Suppressor macrophage (primary cell): ENCODE measurements around the gene C1QTNF1.

Source experiments
- DNase-seq, 4 experiments: peaks; one replicate each; pipeline ENCODE4 v3.0.0-alpha.2; 2020 to 2022

C1QTNF1 gene

DNA sequence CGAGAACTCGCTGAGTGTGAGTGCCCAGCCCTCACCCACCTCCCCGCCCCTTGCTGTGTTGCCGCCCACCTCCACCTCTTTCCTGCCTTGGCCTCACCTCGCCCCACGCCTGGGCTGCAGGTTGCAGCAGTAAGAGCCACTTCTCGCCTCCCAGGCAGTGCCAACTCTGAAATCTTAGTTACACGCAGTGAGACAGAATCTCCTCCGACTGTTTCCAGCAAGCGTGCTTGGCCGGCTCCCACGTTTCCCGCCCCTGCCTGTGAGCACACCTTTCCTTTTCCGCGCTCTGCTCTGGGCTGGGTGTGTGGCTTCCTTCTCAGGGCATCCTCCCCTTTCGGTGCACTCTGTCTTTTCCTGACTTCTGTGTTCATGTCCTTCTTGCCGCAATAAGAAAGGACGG is 56.4 kb downstream of the C1QTNF1 start:
- DNase-seq, result no peak

DNA sequence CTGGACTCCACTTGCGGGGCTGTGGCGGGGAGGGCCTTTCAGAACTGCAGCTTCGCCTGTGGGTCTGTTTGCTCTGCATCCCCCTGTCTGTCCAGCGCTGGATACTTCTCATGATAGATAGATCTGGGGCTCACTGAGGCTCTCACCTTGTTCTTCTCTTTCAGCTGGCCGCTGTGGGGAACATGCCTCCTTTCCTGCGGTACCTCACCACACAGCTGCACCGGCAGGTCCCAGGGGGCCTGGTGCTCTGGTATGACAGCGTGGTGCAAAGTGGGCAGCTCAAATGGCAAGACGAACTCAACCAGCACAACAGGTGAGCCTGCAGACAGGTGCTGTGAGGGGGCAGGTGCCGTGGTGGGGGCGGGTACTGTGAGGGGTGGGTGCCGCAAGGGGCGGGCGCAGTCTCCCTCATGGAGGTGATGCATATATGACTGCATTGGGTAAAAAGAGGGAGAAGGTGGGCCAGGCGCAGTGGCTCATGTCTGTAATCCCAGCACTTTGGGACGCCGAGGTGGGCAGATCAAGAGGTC is 56.9 kb downstream of the C1QTNF1 start:
- DNase-seq, result no peak

DNA sequence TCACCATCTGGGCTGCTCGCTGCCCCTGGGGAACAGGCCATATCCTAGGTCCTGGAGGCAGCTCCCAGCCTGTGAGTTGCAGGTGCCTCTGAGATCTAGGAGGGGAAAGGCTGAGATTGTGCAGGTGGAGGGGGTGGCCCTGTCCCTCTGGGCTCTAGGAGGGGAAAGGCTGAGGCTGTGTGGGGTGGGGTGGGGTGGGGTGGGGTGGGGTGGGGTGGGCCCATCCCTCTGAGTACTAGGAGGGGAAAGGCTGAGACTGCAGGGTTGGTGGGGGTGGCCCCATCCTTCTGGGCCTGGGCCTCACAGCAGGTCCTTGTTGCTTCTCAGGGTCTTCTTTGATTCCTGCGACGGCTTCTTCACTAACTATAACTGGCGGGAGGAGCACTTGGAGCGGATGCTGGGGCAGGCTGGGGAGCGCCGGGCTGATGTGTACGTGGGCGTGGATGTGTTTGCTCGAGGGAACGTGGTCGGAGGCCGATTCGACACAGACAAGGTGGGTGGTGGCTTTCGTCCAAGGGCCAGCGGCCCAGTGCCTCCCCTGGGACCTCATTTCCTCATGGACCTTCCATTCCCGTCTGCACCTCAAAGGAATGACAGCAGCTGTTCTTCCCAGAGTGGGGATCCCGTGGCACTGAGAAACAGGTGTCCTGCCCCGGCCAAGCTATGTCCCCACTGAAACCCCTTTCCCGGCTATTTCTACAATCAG is 57.8 kb downstream of the C1QTNF1 start:
- no peak for DNase-seq

DNA sequence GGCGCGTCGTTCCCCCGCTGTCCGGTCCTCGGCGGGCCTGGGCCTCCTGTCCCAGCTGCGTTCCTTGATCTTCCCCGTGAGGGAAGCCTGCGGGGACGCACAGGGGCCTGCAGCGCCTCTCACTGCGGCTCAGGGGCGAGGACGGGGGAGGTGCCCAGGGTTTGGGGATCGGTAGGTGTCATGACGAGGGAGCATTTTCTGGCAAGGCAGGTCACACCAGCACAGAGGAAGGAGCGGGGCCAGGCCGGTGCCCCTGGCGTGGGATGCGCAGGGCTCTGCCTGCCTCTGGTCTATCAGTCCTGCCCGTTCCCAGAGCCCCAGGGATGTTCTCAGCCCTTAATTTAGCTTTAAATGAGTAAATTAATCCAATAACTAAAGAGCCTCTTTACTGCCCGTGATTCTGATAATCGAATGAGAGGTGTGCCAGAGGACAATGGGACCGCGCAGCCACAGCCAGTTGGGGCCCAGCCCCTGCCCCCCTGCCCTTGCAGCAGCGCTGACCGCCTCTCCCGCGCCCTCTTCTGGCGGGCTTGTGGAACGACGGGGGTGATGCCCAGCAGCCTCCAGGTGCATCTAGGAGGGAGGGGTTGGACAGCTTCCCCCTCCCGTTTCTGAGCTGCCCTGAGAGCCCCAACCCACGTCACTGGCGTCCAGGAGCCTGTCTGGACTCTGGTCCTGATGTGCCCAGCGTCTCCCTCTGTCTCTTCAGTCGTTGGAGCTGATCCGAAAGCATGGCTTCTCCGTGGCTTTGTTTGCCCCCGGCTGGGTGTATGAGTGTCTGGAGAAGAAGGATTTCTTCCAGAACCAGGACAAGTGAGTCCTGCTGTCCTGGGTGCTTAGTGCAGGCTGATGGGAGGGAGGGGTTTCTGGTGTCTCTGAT is 58.6 kb downstream of the C1QTNF1 start:
- peak; percentile 52 to 78 (median 60) for DNase-seq

DNA sequence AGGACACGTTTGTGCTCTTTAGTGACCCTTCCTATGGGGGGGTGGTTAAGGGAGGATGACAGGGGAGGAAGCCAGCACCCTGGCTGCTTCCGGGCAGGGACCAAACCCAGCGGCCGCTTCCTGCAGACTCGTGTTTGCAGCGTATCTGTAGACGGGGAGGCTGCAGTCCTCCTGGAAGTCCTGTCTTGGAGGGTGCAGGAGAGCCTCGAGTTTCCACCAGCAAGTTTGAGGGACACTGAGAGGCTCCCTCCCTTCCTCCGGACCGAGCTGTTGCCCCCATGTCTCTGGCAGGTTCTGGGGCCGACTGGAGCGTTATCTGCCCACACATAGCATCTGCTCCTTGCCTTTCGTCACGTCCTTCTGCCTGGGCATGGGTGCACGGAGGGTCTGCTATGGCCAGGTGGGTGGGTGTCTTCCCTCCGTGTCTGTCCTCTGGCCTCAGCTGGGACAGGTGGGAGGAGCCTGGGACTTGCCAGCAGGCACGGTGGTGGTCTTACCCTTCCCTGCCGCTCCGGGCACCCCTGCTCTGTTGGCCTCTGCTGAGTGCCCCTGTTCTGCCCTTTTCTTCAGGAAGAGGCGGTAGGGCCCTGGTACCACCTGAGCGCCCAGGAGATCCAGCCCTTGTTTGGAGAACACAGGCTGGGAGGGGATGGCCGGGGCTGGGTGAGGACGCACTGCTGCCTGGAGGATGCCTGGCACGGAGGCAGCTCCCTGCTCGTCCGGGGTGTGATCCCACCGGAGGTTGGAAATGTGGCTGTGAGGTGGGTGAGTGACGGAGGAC is 59.4 kb downstream of the C1QTNF1 start:
- no peak for DNase-seq

DNA sequence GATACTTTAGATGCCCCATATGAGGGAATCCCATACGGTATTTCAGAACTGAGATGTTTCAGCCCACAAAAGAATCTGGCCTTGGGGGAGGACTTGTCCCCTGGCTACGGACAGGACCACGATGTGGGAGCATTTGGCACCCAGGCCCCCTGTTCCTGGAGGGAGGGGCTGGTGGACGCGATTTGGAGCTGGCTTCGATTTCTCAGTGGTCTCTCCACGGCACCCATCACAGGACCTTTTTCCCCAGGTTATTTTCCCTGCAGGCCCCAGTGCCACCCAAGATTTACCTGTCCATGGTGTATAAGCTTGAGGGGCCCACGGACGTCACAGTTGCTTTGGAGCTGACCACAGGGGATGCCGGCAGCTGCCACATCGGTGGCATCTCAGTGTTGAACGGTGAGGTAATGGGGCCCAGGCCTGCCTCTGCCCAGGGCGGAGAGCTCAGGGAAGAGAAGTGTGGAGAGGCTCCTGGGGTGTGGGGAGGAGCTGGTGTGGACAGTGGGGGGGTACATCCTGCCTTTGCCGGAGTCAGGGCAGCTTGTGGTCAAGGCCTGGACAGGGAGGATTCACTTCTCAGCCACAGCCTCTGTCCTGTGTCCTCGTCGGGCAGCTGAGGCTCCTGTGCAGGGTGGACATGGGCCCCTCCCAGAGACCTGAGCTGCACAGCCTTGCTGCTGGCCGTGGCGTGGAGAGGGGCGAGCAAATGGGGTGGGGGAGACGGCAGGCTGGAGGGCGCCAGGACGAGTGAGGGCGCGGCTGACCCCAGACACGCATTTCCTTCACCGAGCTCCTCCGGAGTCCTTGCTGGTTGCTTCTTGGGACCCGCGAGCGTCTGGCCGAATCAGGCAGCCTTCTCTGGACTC is 60.6 kb downstream of the C1QTNF1 start:
- no peak for DNase-seq

DNA sequence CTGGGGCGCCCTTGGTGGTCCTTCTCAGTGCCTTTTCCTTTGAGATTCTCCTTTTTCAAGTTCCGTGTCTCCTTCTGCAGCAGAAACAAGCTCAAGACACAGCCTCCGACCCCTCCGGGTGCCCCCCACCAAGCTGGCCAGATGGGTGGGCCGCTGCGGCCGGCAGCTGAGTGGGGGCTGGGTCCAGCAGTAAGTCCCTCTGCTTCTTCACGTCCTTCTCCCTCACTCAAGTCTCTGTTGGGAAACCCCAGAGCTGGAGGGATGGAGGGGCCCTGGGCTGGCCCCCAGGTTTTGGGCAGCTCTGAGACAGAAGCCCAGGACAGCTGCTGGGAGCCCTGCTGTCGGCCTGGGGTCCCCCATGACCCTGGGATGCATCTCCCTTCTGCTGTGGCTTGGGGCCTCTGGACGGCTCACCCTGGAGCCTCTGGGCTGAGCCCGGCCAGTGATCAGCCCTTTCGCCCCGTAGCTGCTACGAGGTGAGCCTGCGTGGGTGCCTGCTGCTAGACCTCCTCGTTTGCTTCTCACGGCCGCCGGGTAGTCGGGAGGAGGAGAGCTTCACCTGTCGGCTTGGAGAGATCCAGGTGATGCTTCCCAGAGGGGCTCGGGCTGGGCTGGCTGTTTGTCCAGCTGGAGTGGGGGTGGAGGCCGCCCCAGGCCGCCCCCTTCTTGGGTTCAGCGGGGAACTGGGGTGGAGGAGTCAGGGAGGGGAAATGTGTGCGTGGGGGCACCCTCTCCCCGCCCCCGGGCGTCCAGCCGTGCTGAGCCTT is 61.4 kb downstream of the C1QTNF1 start:
- DNase-seq, result no peak

DNA sequence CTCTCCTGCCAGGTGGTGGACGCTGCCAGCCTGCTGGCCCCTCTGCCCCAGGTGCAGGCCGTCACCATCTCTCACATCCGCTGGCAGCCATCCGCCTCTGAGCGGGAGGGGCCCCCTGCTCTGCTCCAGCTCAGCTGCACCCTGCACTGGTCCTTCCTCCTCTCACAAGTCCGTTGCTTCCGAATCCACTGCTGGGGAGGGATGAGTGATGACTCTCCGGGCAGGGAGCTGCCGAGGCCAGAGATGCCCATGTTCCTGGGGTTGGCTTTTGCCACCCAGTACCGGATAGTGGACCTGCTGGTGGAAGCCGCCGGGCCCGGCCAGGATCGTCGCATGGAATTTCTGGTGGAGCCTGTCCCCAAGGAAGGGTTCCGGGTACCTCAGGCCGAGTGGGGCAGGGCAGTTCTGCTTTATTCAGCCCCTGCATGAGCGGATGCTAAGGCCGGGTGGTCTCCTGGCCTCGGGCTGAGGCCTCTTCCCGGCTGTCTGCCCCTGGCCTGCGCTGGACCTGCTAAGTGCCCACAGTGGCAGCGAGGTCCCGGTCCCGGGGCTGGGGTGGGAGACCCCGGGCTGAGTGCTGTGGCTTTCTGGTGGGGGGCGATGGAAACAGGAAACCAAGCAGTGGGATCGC is 62.1 kb downstream of the C1QTNF1 start:
- DNase-seq, result no peak

DNA sequence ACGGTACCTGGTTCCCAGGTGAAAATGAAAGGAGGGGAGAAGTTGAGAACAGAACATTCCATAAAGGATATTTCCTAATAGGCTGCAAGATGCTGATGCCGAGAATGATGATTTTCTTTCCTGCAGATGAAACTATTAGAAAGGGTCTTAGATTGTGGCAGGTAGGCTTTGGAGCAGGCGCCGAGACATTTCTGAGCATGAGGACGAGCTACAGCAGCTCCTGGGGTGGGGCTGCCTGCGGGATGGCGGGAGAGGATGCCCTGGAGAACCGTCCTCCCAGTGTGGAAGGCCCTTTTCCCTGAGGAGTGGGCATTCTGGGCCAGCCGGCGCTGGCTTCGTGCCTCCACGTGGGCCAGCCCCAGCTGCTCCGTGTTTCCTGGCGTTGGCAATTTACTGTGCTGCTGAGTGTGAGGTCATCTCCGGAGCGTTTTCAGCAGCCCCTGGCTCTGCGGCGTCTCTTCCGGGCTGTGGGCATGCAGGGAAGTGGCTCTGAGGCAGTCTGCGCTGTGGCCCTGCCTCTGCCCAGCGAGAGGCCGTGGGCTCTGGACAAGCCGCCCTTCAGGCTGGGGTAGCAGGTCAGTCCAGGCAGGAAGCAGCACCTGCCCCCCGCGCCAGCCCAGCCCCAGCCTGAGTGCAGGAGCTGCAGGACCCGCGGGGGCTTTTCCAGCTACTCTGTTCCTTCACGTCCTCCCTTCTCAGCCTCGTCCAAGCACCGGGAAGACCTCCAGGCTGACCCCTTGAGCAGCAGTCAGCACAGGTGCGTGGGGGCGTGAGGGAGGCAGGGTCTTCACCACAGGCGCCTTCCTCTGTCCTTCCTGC is 62.8 kb downstream of the C1QTNF1 start:
- DNase-seq, result no peak

DNA sequence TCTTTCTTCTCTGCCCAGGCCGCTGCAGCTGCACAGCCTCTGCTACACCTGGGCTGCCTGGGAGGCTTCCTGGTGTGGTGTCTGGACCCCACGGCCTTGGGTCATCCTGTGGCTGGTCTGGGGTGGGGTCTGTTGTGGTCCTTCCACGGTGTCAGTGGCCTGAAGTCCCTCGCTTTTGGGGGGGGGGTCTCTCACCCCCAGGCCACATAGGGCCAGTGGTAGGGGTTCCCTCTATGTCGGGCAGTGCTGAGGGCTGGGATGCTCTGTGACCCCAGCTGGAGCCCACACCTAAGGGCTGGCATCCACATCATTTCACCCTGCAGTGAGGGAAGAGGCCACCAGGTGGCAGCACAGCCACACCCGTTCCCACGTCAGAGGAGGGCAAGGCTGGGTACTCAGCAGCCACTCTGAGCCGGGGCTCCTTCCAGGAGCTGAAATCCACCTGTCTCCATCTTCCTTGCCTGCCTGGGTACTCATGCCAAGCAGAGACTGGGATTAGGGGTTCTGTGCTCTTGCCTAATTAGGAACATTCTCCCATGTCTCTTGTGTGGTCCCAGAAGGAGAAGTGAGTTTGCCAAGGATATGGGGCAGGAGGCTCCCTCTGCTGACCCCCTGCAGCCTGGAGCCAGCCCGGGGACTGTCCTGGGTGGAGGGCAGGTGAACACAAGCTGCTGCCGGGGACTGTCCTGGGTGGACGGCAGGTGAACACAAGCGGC is 63.6 kb downstream of the C1QTNF1 start:
- peak; percentile 65 to 82 (median 76) for DNase-seq

DNA sequence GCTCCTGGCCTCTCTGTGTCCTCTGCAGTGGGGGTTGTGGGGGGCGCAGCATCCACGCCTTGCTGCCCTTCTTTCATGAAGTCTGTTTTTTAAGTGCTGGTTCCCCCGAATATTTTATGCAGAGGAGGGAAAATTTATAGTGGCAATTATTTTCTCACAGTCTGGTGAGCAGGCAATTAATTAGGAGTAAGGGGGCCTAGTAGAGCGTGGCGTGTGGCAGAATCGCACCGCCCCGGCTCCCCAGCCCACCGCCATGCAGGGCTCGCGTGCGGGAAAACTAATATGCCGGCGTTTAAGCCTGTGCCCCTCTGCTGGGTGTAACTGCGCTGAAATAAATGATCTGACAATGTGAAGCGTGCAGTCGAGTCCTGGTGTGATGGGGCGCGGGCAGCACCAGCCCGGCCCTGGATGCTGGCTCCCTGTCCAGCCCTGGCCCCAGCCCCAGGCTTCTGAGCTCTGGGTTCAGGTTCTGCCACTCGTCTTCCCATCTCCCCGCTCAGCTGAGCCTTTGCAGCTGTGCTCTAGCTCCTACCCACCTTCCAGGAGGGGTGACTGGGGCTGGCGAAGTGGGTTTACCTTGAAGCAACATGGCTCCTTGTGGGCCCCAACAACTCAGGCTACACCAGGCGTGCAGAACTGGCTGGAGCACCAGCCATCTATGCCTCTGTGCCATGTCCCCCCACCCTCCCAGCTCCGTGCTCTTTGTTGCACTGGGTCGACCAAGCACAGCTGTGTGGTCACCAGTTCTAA is 64.5 kb downstream of the C1QTNF1 start:
- no peak for DNase-seq

DNA sequence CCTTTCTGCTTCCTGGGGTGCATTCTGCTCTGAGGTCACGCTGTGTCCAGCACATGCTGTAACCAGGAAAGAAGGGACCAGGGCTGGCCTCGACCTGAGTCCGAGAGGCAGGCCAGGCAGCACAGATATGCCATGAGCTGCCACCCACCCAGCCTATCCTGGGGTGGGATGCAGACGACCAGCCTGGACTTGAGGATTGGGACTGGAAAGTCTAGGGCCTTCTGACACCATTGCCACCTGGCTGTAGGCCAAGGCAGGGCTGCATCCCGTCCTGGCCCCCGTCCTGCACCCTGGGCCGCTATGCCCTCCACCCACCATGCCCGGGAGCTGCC is 65.0 kb downstream of the C1QTNF1 start:
- DNase-seq, result no peak

DNA sequence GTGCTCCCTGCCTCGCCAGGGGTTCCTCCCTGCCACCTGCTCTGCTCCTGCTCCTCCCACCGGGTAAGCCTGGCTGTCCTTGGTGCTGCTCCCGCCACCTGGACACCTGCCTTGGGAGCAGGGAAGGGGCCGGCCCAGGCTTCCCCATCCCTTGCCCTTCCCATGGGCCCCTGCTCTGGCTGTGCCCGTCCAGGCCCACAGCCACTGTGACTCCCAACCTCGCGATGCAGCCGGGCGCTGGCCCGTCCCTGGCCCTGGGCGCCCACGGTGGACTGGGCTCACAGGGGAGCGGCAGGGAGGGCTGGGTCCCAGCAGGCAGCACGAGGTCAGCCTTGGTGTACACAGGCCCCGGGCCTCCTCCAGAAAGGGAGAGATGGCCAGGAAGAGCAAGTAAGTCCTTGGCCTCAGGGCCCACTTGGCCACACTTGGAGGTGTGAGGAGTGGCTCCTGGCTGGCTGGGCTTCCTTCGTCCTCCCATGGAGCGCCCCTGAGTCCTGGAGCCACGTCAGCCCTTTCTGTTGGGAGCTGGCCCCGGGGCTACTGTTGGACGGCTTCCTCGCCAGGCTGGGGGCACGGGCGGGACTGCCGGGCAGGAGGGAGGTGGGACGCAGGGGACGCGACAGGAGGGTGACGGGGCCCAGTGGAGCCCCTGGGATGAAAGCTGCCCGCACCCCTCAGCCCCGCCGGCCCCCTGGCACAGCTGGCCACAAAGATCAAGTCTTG is 65.9 kb downstream of the C1QTNF1 start:
- no peak for DNase-seq

DNA sequence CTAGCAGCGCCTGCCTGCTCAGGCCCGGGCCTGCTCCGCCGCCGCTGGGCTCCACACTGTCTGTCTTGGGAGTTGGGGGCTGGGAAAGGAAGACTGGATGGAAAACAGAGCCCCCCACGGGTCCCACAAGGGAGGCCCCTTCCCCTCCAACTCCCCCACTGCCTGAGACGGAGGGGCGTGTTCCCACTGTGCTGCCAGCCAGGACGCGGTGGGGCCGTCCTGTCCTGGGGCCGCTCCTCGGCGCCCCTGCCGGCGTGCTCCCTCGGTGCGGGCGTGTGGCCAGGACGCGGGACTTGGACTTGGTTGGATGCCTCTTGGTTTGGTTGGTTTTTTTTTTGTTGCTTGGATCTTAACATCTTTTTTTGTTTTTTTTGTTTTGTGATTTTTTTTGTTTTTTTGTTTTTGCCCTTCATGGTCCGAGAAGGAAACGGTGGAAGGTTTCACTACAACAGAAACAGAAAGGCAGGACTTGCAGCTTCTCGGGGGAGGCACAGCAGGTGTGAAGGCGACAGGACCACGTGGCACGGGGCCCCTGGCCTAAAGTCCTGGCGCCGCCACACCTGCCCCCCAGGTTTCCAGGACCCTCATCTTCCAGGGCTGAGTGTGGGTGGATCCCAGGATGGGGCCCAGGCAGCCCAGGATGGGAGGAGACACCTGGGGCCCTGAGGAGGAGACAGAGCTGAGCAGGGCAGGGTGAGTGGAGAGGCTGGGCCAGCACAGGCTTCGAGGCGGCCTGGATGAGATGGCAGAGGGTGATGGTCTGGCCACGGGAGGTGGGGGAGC is 66.7 kb downstream of the C1QTNF1 start:
- DNase-seq, result no peak

DNA sequence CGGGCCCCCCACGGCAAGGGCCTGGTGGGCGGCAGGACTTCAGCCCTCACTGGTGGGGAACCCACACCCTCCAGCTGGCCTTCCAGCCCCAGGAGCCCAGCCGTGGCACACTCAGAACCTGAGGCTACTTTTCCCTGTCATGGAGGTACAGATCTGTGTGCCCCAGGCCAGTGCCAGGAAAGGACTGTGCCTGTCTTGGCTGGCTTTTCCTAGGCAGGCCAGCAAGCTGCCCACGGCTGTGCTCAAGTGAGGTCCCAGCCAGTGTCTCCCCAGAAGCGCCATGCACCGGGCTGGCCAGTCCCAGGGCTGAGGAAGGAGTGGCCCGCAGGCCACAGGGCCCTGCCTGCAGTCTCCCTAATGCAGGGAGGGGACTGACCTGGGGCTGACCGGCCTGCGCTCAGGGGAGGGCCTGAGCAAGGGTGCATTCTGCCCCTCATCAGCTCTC is 67.3 kb downstream of the C1QTNF1 start:
- no peak for DNase-seq

DNA sequence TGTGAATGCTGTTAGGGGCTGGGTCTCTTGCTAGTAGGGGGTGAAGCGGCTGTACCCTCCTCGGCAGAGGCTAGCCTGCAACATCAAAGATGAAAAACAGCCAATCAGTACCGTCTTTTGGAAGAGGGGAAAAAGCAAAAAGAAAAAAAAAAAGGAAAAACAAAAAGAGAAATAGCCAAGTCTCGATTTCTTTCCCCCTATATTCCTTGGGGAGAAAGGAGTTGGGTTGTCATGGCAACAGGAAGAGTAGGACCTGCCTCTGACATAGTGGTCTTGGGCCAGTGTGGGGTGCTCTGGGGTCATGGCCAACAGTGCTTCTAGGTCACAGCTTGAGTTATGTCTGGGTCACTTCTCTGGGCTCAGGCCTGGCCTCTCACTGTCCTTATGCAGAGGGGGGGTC is 68.6 kb downstream of the C1QTNF1 start:
- no peak for DNase-seq

DNA sequence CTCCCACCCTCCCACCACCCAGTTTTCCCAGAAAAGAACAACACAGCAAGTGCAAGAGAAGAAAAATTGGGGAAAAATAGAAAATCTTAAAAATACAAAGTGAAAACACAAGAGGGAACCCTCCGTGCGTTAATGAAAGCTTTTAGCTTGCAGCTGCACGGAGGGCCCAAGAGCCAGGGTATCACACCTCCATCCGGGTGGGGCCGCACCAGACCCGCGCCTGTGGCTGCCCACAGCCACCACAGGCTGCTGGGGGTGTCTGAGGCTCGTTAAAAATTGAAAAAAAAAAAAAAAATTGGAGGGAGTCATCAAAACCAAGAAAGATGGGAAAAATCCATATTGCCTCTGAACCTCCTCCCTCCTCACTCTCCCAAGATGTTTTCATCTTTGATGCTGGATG is 69.3 kb downstream of the C1QTNF1 start:
- no peak for DNase-seq
